HG03558 (cell line): ENCODE results near the gene EPYC.

ENCODE experiments used
- ATAC-seq: cut with Tn5 transposase; IDR thresholded peaks from one replicate; pipeline ENCODE4 v1.9.1; 2021; ENCODE audit warnings: moderate number of reproducible peaks; ENCODE audit not compliant: unreplicated experiment; ENCODE audit errors: extremely low read depth

EPYC gene

DNA sequence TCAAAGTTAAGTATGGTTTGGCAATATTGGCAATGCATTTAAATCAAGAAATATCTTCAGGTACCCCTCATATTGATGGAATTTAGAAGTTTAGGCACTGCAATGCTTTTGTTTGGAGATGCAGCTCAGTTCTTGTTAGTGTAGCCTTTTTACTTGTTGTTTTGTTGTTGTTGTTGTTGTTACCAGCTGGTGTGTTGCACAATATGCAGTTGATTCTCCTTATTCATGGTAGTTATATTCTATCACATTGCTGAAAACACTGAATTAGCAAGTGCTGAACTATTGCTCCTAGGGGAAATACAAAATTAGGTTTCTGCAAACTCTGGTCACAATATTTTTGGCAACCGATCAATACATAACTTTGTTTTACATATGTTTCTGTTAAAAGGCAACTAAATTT, 84.5 kb downstream of the EPYC start:
- no peak for ATAC-seq

DNA sequence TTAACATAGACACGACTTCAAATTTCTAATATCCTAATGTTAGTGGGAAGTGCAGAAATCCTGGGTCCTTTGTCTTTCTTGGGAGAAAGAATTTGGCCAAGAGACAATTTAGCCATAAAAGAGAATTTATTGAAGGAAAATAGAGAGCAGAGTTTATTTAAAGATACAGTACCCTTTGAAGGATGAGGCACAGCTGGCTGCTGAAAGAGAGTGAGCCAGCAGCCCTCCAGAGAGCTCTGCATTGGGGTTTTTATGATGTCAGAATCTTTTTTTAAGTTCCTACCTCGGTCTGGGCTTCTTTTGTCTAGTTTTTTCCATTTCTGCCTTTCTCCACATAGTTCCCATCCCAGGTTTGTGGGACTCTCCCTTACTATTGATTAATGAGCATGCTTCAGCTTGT, 87.3 kb downstream of the EPYC start:
- no peak for ATAC-seq

DNA sequence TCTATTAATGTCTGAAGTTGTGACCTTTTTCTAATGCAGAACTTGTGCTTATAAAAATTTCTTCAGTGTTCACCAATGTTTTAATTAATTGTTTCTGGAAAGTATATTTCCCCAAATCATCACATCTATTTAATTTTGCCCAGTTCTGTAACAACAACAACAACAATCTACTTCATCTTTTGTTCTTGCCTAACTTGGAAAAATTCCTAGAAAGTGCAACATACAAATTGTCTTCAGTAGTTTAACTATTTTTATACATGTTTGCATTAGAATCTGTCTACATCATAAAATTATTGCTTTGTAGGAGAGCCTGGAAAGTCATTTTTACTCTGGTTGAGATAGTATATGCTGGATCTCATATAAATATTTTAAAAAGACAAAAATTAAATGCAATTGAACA, 88.3 kb downstream of the EPYC start:
- ATAC-seq: no peak

DNA sequence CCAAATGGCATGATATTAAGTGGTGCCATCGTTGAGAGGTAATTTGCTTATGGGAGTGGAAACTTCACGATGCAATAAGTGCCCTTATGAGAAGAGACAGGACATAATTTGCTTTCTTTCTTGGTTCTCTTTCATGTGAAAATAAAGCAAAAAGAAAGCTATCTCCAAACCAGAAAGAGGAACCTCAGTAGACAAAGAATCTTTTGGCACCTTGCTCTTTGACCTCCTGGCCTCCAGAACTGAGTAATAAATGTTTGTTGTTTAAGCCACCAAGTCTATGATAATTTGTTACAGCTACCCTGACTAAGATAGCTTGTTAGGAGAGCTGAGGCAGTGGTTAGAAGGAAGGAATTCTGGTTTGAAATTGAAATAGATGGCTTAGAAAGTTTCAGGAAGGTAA, 89.4 kb downstream of the EPYC start:
- no peak for ATAC-seq
